Measurements from ENCODE around the gene SLC15A4.
"Not testable (repeated sequence)": the region's sequence is repeated elsewhere in the genome, so short reads cannot be mapped to it uniquely, and the experiment has no call there.

Gene SLC15A4

DNA sequence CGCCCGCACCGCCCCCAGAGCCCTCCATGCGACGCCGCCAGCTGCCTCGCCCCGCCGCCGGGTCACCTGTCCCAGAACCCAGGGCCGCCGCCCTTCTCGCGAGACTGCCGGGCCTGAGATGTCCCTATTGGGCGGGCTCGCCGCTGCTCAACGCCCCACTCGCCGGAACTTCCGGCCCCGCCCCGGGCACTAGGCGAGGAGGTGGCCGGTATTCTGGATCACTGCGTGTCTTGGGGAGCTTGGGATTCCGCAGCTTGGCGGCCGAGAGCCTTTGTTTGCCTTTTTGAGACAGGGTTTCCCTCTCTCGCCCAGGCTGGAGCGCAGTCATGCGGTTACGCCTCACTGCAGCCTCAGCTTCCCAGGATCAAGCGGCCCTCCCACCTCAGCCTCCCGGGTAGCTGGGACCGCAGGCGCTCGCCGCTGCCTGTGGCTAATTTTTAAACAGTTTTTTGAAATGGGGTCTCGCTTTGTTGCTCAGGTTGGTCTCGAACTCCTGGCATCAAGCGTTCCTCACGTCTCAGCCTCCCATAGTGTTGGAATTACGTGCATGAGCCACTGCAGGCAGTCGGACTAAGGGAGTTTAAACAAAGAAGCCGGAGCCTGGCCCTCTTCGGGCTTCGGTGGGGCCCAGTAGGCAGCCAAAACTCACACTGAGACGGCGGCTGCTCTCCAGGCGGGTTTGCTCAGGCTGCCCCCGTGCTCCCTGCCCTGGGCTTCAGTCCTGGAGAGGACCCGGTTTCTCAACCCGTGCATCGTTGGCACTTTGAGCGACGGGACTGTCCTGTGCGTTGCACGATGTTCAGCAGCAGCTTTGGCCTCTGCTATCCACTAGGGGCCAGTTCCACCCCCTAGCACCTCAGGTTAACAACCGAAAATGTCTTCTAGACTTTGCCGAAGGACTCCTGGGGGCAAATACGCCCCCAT is at the start of gene SLC15A4:
Gene SLC15A4 (minus strand): TSS at position 43 of the 924 bp plus-strand sequence. CDS start 15 bp downstream, at position 28.
- peak; percentile 75 for DNase-seq (ENCODE audit: low read depth)

DNA sequence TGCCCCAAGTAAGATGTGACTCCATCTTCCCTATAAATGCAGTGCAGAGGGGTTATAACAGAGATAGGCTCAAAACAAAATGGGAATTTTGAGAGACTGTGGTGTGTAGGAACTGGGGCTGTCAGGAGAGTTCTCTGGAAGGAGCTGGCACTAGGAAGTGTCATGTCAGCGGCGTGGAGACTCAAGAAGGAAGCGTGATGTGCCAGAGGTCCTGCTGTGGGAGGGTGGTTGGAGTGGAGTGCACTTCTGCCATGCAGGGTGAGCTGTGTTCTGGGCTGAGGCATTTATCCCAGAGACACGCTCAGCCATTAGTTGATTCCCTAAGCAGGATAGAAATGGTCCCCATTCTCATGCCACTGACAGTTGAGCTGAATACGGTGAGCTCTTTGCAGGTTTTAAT is 48.5 kb upstream of the SLC15A4 start:
- no peak for DNase-seq (ENCODE audit: low read depth)

DNA sequence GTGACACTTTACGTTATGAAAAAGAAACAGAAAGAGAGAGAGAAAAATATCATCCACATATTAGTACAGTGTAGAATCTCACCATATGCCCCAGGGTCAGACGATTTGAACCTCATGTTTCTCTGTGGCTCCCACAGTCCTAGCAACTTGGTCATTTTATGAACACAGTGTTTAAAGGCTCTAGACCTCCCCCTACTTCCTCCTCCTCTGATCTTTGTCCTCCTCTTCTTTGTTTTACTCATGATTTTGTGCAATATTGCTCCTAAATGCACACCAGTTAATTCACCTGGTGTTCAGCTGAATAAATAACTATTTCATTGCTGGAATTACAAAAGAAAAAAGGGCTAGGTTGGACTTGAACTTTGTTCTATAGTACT is 47.7 kb upstream of the SLC15A4 start:
- no peak for DNase-seq (ENCODE audit: low read depth)

DNA sequence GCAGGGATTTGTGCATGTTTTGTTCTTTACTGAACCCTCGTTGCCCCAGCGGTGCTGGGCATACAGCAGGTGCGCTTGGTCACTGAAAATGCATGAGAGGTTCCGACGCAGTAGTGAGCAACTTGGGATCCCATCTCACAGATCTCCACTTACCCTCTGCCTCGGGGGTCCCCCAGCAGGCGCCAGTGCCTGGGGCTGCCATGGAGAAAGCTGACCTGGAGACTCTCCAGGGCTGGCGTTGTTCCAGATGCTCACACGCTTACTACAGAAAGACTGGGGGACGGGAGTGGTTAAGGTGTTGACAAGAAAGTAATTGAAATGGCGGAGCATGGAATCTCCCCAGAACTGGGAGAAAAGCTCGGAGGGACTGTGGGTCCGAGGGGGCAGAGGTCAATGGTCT is 43.7 kb upstream of the SLC15A4 start:
- DNase-seq (ENCODE audit: low read depth): no peak

DNA sequence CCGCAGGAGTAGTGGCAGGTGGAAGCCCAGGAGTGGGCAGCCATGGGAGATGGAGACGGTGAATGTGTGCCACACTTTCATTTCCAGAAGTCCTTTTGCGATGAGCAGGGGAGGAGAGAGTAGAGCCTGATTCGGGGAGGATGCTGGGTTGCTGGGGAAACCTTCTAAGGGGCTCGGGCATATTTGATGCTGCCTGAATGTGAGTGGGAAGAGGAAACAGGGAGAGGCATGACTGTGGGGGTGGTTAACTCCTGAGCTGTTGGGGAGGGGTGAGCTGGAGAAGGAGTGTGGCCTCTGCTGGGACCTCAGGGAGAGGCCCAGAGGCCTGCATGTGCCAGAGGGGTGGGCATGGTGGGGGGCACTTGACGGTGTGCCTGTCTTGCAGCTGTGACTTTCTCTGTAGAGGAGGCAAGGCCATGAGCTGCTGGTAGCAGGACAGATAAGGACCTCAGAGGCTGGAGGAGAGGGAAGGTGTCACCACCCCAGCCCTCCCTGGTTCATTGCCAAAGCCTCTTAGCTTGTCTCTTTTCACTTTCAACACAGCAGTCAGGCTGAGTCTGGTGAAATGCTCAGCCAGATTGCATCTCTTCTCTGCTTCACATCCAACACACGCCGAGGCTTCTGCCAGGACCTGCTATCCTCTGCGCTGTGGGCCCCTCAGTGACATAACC is 40.9 kb upstream of the SLC15A4 start:
- DNase-seq (ENCODE audit: low read depth): no peak

DNA sequence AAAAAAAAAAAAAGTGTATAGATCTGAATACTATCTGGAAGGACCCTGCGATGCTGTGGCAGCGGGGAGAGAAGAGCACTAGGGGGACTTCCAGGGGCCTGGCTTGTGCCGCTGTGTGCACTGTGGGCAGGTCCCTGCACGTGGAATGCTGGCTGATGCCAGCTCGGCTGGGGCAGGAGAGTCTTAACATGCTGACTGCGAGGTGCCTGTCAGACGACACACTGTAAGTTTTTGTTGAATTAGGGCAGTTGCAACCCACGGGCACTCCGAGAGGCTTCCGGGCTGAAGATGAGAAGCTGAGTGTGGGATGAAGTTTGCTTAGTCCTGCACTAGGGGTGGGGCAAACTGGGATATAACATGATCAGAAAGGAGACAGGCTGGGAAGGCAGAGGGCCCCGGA is 40.2 kb upstream of the SLC15A4 start:
- no peak for DNase-seq (ENCODE audit: low read depth)

DNA sequence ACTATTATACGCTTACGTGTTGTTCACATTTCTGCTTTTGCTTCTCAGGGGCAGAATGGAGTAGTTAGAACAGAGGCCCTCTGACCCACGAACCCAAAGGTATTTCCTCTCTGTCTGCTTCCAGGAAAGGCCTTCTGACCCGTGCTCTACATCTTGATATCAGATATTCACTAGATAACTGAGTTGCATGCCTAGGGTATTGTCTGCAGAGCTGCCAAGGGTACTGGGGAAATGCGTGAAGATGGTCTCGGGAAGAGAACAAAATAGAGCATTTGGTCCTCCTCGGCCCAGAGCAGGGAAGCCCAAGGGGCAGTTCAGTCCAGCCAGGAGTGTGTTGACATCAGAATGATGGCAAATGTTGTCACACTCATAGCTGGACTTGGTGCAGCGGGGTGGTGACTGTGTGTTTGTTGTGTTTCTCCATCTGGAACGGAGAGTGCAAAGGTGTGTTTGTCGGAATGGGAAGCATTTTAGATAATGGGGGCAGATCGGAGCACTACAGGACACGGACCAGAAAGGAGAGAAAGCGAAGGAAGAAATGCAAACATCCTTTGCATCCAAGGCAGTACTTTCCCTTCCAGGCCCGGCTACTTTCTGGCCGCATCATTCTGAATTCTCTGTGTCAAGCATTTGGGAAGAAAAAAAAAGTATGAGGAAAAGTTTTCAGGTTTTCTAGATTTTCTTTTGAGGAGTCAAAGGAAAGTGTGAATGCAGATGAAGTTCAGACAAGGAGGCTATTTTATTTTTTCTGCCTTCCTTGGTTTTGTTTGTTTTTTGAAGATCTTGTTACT is 37.7 kb upstream of the SLC15A4 start:
- DNase-seq (ENCODE audit: low read depth): no peak

DNA sequence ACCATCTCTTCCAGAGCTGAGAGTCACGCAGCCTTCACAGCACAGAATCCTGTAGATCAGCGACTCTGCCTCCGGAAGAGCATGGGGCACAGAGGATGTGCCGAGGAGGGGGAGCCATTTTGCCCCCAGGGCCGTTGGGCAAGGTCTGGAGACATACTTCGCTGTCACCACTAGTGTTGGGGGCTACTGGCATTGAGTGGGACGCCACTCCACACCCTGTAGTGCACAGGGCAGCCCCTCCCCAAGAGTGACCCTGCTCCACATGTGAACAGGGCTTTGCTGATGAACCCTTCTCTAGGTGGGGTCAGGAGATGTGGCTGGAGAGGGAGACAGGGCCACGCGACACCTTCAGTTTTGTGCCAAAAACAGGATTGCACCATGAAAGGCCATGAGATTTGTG is 35.6 kb upstream of the SLC15A4 start:
- DNase-seq (ENCODE audit: low read depth): no peak

DNA sequence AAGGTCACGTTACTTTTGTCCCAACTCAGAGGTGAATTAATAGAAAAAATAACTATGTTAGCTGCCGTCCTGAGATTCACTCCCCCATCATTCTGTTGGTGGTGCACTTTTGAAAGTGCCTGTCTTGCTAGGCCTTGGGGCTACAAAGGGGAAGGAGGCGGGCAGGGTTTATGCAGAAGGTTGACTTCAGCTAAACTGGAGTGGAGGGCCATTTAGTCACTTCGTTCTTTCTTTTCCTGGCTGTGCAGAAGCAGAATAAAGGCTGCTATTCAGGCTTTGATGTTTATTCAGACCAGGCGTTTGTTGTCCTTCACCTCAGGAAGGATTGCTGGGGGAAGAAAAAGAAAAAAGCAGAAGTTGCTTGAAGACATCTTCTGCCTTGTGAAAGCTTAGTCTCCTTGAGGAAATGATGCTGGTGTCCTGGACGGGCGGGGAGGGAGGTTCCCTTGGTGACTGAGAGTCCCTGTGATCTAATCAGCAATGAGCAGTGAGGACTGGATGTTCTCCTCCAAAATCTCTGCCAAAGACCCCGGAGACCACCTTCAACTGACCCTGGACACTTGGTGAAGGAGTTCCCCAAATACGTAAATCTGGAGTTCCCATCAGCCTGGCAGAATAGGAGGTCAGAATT is 33.5 kb upstream of the SLC15A4 start:
- no peak for DNase-seq (ENCODE audit: low read depth)

DNA sequence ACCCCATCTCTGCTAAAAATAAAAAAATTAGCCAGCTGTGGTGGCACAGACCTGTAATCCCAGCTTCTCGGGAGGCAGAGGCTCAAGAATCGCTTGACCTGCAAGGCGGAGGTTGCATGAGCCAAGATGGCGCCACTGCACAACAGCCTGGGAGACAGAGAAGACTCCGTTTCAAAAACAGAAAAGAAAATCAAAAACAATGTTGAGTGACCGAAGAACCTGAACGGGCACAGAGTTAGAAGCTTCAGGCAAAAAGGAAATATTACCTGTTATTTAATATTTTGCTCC is 33.0 kb upstream of the SLC15A4 start:
- DNase-seq (ENCODE audit: low read depth): no peak

DNA sequence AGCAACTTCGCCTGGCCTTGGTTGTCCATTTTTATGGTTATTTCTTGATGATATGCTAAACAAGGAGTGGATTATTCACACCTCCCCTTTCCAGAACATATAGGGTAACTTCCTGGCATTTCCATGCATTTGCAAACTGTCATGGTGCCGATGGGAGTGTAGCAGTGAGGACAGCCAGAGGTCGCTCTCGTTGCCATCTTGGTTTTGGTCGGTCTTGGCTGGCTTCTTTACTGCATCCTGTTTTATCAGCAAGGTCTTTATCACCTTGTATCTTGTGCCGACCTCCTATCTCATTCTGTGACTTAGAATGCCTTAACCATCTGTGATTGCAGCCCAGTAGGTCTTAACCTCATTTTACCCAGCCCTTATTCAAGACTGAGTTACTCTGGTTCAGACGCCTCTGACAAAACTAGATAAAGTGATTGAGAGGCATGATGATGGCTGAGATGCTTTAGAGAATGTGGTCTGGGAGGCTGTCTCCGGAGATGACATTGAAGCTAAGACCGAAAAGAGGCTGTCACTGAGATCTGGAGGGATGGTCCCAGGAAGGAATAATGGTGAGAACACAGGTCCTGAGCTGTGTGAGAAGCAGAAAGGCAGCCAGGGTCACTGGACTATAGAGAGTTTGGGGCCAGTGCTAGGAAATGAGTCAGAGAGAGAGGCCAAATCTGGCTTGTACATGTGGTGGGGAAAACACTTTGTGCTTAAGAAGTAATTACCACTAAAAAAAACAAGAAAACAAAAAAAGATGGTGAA is 32.5 kb upstream of the SLC15A4 start:
- DNase-seq (ENCODE audit: low read depth): no peak

DNA sequence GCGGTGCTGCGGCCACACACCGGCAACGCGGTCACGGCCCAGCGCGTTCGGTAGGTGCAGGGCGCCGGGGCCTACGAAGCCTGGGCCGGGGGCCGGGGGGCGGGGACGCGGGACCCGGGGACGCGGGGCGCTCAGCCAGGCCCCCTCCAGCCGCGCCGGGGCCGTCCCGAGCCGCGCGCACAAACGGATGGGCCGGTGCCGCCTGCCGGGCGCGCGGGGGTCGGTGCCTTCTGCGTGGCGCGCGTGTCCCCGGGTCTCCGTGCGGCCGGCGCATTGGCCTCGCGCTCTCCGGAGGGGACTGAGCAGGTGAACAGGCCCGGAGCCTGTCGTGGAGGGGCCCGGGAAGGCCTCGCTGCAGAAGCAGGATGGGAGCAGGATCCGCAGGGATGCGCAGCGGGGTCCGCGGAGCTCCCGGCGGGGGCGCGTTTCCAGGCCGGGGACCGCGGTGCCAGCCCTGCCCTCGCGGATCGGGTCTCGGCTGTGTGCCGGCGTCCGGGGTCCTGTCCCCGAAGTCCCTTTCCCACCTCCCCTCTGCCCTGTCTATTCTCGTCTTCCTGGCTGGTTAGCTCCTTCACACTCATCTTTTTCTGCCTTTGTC is 29.9 kb upstream of the SLC15A4 start:
- DNase-seq (ENCODE audit: low read depth): no peak

DNA sequence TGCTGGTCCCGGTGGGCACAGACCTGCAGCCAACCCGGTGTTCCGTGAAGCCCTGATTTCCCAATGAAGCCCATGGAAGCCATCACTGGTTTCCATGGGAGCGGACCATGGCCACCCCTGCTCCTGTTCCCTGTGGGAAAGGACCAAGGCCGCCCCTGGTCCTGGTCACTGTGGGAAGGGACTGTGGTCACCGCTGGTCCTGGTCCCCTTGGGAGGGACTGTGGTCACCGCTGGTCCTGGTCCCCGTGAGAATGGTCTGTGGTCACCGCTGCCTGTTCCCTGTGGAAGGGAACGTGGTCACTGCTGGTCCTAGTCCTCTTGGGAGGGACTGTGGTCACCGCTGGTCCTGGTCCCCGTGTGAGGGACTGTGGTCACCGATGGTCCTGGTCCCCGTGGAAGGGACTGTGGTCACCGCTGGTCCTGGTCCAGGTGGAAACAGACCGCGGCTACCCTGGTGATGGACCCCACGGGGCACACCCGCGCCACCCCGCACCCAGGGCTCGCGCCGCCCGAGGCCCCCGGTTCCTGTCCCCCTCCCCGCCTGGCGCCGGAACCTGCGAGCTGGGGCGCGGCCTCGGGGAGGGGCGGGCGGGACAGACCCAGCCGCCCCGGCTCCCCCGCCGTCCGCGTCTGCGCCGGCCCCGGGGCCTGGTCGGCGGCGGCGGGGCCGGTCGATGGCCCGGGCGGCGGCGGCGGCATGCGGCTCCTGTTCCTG is 29.3 kb upstream of the SLC15A4 start, which contains the start of gene GLT1D1:
Gene GLT1D1 (plus strand): TSS at position 594 of the 715 bp plus-strand sequence. CDS start 104 bp downstream, at position 698.
- DNase-seq (ENCODE audit: low read depth): no peak

DNA sequence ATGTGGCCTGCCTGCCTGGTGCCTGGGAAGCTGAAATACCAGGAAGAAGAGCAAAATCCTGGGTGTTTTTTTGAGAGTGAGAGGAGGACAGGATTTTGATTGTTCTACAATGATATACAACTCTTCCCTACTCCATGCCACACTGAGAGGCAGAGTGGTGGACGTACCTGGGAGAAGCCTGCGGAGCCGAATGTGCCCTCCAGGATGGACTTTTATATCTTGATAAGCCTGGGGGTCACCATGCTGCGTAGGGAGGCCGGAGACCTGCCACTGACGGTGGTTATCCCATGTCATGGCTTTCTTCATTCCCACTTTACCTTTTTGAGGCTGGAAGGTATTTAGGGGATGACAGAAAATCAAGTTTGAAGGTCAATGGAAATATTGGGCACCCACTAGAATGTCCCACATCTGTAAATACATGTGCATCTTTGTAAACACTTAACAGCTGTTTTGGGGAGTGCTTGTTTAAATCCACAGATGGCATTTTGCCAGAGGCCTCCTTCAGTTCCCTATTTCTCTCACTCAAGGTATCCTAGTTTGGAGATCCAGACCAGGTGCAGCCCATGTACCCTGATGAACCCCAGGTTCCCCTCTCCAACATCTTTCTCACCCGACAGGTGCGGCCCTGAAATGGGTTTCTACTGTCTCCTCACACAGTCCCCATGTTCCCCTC is 28.4 kb upstream of the SLC15A4 start:
- no peak for DNase-seq (ENCODE audit: low read depth)

DNA sequence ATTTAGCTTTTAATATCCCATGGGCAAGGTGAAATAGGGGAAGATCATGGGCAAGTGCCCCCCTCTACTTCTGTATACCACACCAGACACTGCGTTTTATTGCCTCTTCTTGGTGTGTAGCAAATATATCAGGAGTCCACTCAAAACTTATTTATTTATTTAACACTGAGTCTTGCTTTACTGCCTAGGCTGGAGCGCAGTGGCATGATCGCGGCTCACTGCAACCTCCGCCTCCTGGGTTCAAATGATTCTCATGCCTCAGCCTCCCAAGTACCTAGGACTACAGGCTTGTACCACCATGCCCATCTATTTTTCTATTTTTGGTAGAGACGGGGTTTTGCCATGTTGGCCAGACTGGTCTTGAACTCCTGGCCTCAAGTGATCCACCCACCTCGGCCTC is 27.7 kb upstream of the SLC15A4 start:
- not testable (repeated sequence) for DNase-seq (ENCODE audit: low read depth)

DNA sequence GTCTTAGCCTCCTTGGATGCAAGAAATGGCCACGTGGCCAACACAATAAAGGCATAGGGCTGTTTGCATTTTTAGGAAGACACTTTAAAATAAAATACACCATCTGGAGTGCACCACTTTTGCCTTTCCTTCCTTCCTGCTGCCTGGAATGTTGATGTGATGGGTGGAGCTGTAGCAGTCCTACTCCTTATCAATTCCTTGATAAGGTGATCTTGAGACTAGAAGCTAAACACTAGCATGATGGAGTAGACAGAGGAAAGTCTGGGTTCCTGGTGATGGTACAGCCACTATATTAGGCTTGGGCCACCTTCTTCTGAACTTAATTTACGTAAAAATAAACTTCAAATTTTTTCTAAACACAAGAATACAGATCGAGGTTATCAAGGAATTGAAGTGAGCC is 26.6 kb upstream of the SLC15A4 start:
- DNase-seq (ENCODE audit: low read depth): no peak

DNA sequence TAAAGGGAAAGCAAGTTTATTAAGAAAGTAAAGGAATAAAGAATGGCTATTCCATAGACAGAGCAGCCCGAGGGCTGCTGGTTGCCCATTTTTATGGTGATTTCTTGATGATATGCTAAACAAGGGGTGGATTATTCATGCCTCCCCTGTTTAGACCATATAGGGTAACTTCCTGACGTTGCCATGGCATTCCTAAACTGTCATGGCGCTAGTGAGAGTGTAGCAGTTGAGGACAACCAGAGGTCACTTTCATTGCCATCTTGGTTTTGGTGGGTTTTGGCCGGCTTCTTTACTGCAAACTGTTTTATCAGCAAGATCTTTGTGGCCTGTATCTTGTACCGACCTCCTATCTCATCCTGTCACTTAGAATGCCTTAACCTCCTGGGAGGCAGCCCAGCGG is 26.0 kb upstream of the SLC15A4 start:
- DNase-seq (ENCODE audit: low read depth): not testable (repeated sequence)

DNA sequence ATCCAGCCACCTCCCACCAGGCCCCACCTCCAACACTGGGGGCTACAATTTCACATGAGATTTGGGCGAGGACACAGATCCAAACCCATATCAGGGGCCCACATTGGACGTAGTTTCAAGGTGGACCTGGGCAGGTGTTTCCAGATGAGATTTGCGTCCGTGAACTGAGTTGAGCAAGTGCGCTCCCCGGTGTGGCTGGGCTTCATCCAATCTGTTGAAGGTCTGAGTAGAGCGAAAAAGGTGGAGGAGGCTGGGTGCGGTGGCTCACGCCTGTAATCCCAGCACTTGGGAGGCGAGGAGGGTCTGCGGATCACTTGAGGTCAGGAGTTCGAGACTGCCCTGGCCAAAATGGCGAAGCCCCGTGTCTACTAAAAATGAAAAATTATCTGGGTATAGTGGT is 24.6 kb upstream of the SLC15A4 start:
- DNase-seq (ENCODE audit: low read depth): no peak

DNA sequence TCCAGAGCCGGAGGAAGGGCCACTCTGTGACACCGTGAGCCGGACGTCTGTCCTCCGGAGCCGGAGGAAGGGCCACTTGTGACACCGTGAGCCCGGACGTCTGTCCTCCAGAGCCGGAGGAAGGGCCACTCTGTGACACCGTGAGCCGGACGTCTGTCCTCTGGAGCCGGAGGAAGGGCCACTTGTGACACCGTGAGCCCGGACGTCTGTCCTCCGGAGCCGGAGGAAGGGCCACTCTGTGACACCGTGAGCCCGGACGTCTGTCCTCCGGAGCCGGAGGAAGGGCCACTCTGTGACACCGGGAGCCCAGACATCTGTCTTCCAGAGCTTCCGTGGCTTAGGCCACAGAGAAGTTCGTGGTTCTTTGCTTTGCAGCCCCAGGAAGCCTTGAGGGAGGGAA is 22.9 kb upstream of the SLC15A4 start:
- DNase-seq (ENCODE audit: low read depth): not testable (repeated sequence)

Data from CMK (cell line).